HepG2 (cell line): ENCODE results near the gene MACROD2. TPM values are rescaled to one million over a fixed set of nuclear protein-coding genes. Genes with fewer than 3 reads are reported as not detected.

Source experiments
- ARNT ChIP-seq: fragments of 450-650 bp; IDR thresholded peaks from 2 replicates; pipeline ENCODE4 v1.6.1; 2017
- CREB1 ChIP-seq, 2 experiments: fragments of 450-650 bp in 1 of 2; IDR thresholded peaks; 2 replicates each; pipeline ENCODE4 v1.6.1; 2016 to 2017; ENCODE audit warnings: control low read depth in 1 of 2, mild to moderate bottlenecking in 1 of 2, missing compliant biosample characterization in 1 of 2, missing genetic modification characterization in 1 of 2
- GZF1 ChIP-seq: sonication (generic); formaldehyde crosslinking; IDR thresholded peaks from 2 replicates; pipeline ENCODE4 v1.5.1; 2020; ENCODE audit warnings: mild to moderate bottlenecking, missing genetic modification reagents
- HNF1A ChIP-seq, 2 experiments: sonication (generic) in 1 of 2; formaldehyde crosslinking in 1 of 2; IDR thresholded peaks; 2 replicates each; pipeline versions ENCODE4 v1.4.0 to v1.6.1; 2016 to 2020; ENCODE audit warnings: borderline replicate concordance in 1 of 2, low read depth in 1 of 2, mild to moderate bottlenecking in 1 of 2, missing genetic modification reagents in 1 of 2
- HNRNPUL1 ChIP-seq: fragments of 200-400 bp; formaldehyde crosslinking; IDR thresholded peaks from 2 replicates; pipeline ENCODE4 v1.6.1; 2017; ENCODE audit warnings: low read depth, mild to moderate bottlenecking, low read length, moderate library complexity
- ISL2 ChIP-seq: sonication (generic); formaldehyde crosslinking; IDR thresholded peaks from 2 replicates; pipeline ENCODE4 v1.5.0; 2020; ENCODE audit warnings: missing genetic modification reagents
- KLF12 ChIP-seq: sonication (generic); formaldehyde crosslinking; IDR thresholded peaks from 2 replicates; pipeline ENCODE4 v1.4.0; 2020; ENCODE audit warnings: missing genetic modification reagents, borderline replicate concordance
- MAFK ChIP-seq, 2 experiments: IDR thresholded peaks in 1 of 2; conservative IDR thresholded peaks in 1 of 2; 2 replicates each; pipeline ENCODE4 v1.6.1; 2011; ENCODE audit warnings: improper control_type of control experiment in 2 of 2, low read length in 2 of 2
- MED13 ChIP-seq: sonication (generic); formaldehyde crosslinking; IDR thresholded peaks from 2 replicates; pipeline ENCODE4 v1.5.0; 2020; ENCODE audit warnings: missing genetic modification reagents
- MLLT10 ChIP-seq: sonication (generic); formaldehyde crosslinking; IDR thresholded peaks from 2 replicates; pipeline ENCODE4 v1.4.0; 2020; ENCODE audit warnings: missing genetic modification reagents
- MTA3 ChIP-seq: sonication (generic); formaldehyde crosslinking; IDR thresholded peaks from 2 replicates; pipeline ENCODE4 v1.4.0; 2020; ENCODE audit warnings: missing genetic modification reagents
- NFKB2 ChIP-seq: sonication (generic); formaldehyde crosslinking; IDR thresholded peaks from 2 replicates; pipeline ENCODE4 v1.4.0; 2020; ENCODE audit warnings: missing genetic modification reagents, borderline replicate concordance
- PREB ChIP-seq: sonication (generic); formaldehyde crosslinking; IDR thresholded peaks from 2 replicates; pipeline ENCODE4 v1.4.0; 2020; ENCODE audit warnings: missing genetic modification reagents
- RORA ChIP-seq: sonication (generic); formaldehyde crosslinking; IDR thresholded peaks from 2 replicates; pipeline ENCODE4 v1.5.0; 2020; ENCODE audit warnings: mild to moderate bottlenecking, missing genetic modification reagents, moderate library complexity
- SP140L ChIP-seq: sonication (generic); formaldehyde crosslinking; IDR thresholded peaks from 2 replicates; pipeline ENCODE4 v1.4.0; 2020; ENCODE audit warnings: missing genetic modification reagents, borderline replicate concordance
- TAF15 ChIP-seq: fragments of 200-400 bp; formaldehyde crosslinking; IDR thresholded peaks from one replicate; pipeline ENCODE4 v1.6.1; 2018; ENCODE audit warnings: mild to moderate bottlenecking, low read depth, low read length; ENCODE audit not compliant: poor library complexity, severe bottlenecking
- ZBTB2 ChIP-seq: sonication (generic); formaldehyde crosslinking; IDR thresholded peaks from 2 replicates; pipeline ENCODE4 v1.8.0; 2022; ENCODE audit warnings: low read depth, missing genetic modification reagents
- ZNF331 ChIP-seq: sonication (generic); formaldehyde crosslinking; IDR thresholded peaks from 2 replicates; pipeline ENCODE4 v1.4.0; 2020; ENCODE audit warnings: missing genetic modification reagents
- ZNF432 ChIP-seq: sonication (generic); formaldehyde crosslinking; IDR thresholded peaks from 2 replicates; pipeline ENCODE4 v1.5.0; 2020; ENCODE audit warnings: missing genetic modification reagents, mild to moderate bottlenecking, borderline replicate concordance
- ZNF564 ChIP-seq: sonication (generic); formaldehyde crosslinking; IDR thresholded peaks from 2 replicates; pipeline ENCODE4 v1.8.1; 2023; ENCODE audit warnings: mild to moderate bottlenecking, missing genetic modification reagents
- ZNF577 ChIP-seq: sonication (generic); formaldehyde crosslinking; IDR thresholded peaks from 2 replicates; pipeline ENCODE4 v1.4.0; 2020; ENCODE audit warnings: mild to moderate bottlenecking, low read depth, missing genetic modification reagents, borderline replicate concordance
- ZNF614 ChIP-seq: IDR thresholded peaks from 2 replicates; pipeline ENCODE4 v1.6.1; 2018; ENCODE audit warnings: missing biosample characterization, missing genetic modification reagents, inconsistent platforms, borderline replicate concordance
- ZNF747 ChIP-seq: sonication (generic); formaldehyde crosslinking; IDR thresholded peaks from 2 replicates; pipeline ENCODE4 v1.8.1; 2023; ENCODE audit warnings: missing genetic modification reagents, mild to moderate bottlenecking, borderline replicate concordance
- polyA plus RNA-seq, 8 experiments: library from polyadenylated mRNA; depleted of rRNA in 3 of 8; stranded (reverse) in 7 of 8; unstranded in 1 of 8; fragments of >200 nt; fragmentation: Illumina TruSeq in 4 of 8; extraction: Trizol in 4 of 8; gene quantifications; 2 replicates each; pipeline versions ENCODE4 v1.2.1 to v1.2.3, GENCODE V29; 2011 to 2016; ENCODE audit warnings: low read depth in 4 of 8, missing spikeins in 1 of 8, mixed read lengths in 1 of 8; ENCODE audit not compliant: insufficient read depth in 1 of 8
- total RNA-seq, 5 experiments: library from RNA; depleted of rRNA; stranded (reverse); fragments of >200 nt; fragmentation: Illumina TruSeq; extraction: Trizol; gene quantifications; 2 replicates each; pipeline ENCODE4 v1.2.3, GENCODE V29; 2016; ENCODE audit warnings: low read depth in 1 of 5

The MACROD2 gene
- total and polyA plus RNA-seq, 2 of the 13 experiments (the other 11 are each of a cell fraction or from before 2014, with no cell fraction given): 0.13 to 0.51 TPM

GRCh38 chr20:14609328-14610221, 614.3 kb downstream of the MACROD2 start (continued):
- TF ChIP-seq KLF12 (CRISPR knock-in tag): no peak
- TF ChIP-seq GZF1 (CRISPR knock-in tag): no peak
- peak; percentile 45; the same call in 1 of the 2 replicates for TF ChIP-seq ARNT
- no peak for TF ChIP-seq TAF15
- no peak for TF ChIP-seq ZBTB2 (CRISPR knock-in tag)
- no peak for TF ChIP-seq PREB (CRISPR knock-in tag)
- TF ChIP-seq SP140L (CRISPR knock-in tag): no peak
- peak; percentile 52; the same call in 1 of the 2 replicates for TF ChIP-seq ISL2
- TF ChIP-seq ZNF747 (CRISPR knock-in tag): no peak
- TF ChIP-seq MAFK (conservative IDR thresholded peaks at IDR 0.05 in 1 of 2, IDR thresholded peaks at IDR 0.05 in 1 of 2; ENCODE audit: low read length in 2 of 2): peak in 1 of 2 experiments; percentile 49; a peak in 2 of 4 replicates
- TF ChIP-seq ZNF614 (CRISPR knock-in tag): peak; percentile 99
- no peak for TF ChIP-seq CREB1 (IDR thresholded peaks at IDR 0.05)
- TF ChIP-seq CREB1 (CRISPR knock-in tag; IDR thresholded peaks at IDR 0.05): no peak
- TF ChIP-seq HNRNPUL1: peak; percentile 99
- TF ChIP-seq HNF1A (IDR thresholded peaks at IDR 0.05; ENCODE audit: low read depth): peak; percentile 98
- TF ChIP-seq HNF1A (CRISPR knock-in tag; IDR thresholded peaks at IDR 0.05; ENCODE audit: borderline replicate concordance): peak; percentile 98
- no peak for TF ChIP-seq RORA (CRISPR knock-in tag)
- no peak for TF ChIP-seq MTA3 (CRISPR knock-in tag)
- peak; percentile 71; the same call in 1 of the 2 replicates for TF ChIP-seq ZNF331 (CRISPR knock-in tag)
- no peak for TF ChIP-seq ZNF564 (CRISPR knock-in tag)
- no peak for TF ChIP-seq ZNF432 (CRISPR knock-in tag)
- TF ChIP-seq NFKB2 (CRISPR knock-in tag): no peak
- no peak for TF ChIP-seq ZNF577
- TF ChIP-seq MED13: no peak
- no peak for TF ChIP-seq MLLT10 (CRISPR knock-in tag)
